HG02678 (cell line): ENCODE measurements around the gene APRT.
"Not testable (repeated sequence)": the region's sequence is repeated elsewhere in the genome, so short reads cannot be mapped to it uniquely, and the experiment has no call there.

Experiments used
- ATAC-seq: cut with Tn5 transposase; IDR thresholded peaks from one replicate; pipeline ENCODE4 v1.9.1; 2021; ENCODE audit warnings: mild to moderate bottlenecking, moderate library complexity; ENCODE audit not compliant: unreplicated experiment

APRT gene

DNA sequence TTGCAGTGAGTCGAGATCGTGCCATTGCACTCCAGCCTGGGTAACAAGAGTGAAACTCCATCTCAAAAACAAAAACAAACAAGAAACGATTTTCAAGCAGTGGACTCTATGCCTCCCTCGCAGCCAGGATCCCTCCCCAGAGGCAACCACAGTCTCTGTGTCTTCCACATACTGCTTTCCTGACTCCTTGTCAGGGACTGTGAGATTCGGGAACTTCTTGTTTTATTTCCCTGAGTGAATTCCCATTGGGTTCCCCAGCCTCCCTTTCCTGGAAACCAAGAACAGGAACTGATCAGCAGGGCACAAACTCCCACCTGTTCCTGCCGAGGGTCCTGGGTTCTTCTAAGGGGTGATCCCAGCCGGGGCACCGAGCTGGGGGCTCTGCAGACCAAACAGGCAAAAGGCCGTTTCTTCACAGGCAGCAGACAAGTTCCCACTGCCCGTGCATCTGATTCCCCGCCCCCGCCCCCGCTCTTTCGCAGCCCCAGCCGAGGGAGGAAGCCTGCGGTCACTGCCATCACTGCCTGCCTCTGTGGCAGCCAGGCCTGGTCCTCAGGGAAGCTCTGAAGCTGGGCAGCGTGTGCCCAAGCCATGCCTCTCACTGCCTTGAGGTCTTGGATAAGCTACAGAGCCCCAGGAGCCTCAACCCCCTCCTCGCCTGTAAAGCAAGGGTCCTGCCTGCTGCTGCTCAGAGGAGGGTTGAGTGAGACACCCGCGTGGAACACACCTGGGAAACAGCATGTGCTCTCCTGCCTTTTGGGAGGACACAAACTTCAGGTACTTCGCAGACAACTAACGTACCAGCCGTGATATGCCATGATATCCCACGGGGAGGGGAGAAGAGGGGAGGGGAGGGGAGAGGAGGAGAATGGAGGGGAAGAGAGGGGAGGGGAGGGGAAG lies 21.2 kb downstream of the APRT start:
- ATAC-seq, result no peak

DNA sequence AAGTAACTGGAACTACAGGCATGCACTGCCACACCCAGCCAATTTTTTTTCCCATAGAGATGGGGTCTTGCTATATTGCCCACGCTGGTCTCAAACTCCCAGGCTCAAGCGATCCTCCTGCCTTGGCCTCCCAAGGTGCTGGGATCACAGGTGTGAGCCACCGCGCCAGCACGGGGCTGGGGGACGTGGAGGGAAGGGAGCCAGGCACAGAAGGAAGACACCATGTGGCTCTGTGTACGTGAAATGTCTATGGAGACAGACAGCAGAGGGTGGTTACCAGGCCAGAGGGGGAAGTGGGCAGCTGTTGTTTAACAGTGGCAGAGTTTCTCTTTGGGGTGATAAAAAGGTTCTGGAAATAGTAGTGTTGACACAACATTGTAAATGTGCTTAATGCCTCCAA lies 22.1 kb downstream of the APRT start:
- no peak for ATAC-seq

DNA sequence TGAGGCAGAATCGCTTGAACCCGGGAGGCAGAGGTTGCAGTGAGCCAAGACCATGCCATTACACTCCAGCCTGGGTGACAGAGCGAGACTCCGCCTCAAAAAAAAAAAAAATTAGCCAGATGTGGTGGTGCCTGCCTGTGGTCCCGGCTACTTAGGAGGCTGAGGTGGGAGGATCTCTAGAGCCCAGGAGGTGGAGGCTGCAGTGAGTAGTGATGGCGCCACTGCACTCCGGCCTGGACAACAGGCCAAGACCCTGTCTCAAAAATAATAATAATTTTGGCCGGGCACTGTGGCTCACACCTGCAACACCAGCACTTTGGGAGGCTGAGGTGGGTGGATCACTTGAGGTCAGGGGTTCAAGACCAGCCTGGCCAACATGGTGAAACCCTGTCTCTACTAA lies 23.0 kb downstream of the APRT start:
- not testable (repeated sequence) for ATAC-seq

DNA sequence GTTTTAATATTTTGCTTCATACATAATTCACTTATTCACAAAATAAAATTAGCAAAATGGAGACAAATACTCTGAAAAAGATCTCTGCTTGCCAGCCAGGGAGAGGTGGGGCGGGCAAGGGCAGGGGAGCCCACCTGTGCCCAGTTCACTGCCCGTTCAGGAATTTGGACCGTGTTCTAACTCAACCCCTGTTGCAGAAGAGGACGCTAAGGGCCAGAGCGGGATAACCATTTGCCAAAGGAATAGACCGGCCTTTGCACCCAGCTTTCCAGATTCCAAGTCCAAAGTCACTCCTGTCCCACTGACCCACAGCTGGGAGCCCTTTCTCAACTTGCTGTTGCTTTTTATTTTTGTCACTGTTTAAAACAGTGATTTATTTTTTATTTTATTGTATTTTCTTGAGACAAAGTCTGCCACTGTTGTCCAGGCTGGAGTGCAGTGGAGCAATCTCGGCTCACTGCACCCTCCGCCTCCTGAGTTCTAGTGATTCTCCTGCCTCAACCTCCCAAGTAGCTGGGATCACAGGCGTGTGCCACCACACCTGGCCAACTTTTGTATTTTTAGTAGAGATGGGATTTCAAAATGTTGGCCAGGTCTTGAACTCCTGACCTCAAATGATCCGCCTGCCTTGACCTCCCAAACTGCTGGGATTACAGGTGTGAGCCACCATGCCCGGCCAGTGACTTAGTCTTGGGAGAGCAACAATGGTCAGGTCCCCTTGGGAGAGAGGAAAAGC lies 24.0 kb downstream of the APRT start:
- no peak for ATAC-seq

DNA sequence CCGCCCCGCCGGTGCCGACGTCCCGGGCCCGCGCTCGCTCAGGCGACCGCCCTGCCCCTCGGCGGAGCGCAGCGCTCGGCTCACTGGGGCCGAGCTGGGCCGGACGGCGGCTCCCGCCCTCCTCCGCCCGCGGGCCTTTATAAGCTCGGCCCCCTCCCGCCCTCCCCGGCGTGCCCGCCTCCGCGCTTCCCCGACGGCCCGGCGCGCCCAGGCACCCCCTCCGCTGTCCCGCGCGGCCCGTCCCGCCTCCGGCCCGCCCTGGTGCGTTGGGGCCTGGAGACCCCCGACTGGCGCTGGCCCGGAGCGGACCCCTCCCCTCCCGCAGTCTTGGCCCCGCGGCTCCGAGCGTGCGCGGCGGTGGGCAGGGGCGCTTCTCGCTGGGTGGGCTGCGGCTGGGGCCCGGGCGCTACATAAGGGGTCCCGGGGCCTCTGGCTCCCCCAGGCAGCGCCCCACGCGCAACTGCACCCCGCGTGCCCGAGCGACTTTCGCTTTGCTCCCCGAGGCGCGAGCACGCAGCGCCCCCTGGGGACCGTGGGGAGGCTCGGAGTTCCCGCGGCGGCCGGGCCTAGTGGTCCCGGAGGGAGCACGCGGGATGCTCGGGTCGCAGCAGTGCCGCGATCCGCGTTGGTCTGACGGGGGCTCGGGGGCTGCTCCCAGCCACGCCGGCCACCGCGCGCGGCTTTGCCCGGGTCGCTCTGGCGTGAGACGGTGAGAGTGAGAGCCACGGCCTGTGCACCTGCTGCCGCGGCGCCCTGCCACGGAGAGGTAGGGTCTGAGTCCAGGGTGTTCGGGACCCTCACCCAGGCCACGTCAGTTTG lies 26.4 kb downstream of the APRT start, which contains the start of gene PIEZO1:
Gene PIEZO1, minus strand, starts transcription at position 115 of the 819 bp plus-strand sequence. CDS start 256 bp downstream, outside the sequence.
- ATAC-seq, result peak; percentile 33

DNA sequence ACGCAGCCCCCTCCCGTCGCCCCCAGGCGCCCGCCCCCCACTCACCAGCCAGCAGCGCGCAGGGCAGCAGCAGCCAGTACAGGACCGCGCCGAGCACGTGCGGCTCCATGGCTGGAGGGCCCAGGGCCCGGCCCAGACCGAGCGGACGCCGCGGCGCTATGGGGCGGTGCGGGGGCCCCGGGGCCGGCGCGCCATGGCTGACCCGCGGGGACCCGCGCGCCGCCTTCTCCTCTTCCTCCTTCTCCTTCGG lies 26.9 kb downstream of the APRT start:
- no peak for ATAC-seq

DNA sequence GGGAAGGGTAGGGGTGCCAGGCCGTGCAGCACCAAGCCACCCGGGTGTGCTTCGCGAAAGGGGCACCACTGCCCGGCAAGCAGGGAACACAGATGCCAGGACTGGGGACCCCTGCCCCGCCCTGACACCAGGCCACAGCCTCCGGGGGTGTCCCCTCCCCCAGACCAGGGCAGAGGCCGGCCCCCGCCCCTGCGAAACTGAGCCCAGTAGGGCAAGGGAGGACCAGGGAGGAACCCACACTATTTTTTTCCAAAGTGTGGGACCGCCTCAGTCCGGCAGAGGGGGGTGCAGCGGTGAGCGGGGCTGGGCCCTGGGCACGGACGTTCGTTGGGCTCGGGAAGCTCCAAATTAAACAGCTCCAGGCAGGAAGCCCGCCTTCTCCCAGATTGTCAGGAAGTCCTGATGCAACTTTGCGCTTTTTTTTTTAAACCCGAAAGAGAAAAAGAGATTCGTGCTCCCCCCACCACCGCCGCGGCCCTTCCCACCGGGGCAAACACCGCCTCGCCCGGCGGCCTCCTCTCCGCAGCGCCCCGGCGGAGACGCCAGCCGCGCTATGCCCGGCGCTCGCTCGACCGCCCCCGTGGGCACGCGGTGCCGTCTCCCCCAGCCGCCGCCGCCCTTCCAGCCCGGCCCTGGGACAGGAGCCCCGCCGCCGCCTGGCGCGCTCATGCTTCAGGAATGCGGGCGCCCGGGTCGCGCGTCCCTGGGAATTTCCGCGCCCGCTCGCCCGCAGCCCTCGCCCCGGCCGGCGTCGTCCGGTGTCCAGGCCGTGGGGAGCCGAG lies 27.5 kb downstream of the APRT start:
- ATAC-seq, result peak; percentile 9

DNA sequence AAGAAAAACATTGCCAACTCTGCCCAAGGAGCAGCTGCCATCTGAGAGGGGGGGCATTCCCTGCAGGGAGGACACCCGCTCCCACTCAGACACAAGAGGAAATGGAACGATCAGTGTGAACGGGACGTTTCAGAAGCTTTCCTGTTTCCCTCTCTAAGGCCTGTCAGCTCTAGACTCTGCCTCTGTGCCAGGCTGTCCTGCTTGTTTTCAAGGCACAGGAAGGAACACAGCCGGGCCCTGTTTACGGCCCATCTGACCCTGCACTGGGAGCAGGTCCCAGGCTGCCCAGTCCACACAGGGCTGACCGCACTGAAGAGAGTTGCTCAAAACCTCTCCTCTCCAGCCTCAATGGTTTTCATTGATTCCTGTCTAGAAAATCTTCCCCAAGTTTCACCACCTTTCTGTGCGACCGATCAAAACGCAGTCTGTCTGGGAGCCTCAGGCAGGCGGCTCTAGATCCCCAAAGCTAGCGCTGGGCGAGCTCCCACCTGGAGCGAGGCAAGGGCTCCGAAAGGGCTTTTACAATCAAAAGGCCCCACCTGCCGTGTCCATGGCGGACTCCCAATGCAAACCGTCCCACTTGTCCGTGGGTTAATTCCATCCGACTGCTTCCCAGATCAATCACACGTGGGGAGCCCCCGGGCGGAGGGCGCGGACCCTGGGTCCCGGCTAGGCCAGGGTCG lies 28.2 kb downstream of the APRT start:
- ATAC-seq, result no peak

DNA sequence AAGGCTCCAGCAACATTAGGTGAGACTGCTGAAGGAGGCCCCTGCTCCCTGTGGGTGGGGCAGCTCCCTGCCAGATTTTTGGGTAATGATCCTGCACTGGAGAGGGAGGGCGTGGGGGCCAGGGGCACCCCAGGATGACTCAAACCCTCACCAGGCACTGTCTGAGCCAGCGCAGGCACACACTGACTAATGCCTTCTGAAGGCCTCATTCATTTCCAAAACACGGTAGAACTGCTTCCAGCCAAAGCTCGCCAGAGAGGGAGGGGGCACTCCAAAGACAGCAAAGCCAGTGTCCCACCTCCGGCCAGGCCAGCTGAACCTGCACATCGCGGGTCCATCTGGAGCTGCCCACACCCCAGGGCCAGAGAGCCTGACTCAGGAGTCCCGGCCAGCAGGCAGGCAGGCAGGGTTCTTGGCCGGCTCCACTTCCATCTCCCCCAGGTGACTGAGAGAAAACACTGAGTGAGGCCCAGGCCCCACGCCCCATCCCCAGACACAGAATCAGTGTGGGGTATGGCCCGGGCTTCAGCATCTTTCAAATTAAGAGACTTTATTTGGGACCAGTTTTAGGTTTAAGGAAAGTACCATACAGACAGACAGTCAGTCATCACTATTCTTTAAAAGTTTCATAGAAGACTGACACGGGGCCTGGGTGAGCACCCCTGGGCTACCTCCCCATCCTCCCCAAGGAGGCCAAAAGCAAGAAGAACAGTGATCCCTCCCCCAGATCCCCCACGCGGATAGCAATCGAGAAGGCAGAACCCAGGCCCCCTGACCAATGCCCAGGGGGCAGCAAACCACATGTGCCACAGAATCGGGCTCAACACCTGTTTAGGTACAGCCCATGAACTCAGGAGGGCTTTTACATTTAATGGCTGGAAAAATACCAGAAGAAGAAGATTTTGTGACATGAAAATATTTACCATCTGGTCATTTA lies 29.0 kb downstream of the APRT start:
- no peak for ATAC-seq

DNA sequence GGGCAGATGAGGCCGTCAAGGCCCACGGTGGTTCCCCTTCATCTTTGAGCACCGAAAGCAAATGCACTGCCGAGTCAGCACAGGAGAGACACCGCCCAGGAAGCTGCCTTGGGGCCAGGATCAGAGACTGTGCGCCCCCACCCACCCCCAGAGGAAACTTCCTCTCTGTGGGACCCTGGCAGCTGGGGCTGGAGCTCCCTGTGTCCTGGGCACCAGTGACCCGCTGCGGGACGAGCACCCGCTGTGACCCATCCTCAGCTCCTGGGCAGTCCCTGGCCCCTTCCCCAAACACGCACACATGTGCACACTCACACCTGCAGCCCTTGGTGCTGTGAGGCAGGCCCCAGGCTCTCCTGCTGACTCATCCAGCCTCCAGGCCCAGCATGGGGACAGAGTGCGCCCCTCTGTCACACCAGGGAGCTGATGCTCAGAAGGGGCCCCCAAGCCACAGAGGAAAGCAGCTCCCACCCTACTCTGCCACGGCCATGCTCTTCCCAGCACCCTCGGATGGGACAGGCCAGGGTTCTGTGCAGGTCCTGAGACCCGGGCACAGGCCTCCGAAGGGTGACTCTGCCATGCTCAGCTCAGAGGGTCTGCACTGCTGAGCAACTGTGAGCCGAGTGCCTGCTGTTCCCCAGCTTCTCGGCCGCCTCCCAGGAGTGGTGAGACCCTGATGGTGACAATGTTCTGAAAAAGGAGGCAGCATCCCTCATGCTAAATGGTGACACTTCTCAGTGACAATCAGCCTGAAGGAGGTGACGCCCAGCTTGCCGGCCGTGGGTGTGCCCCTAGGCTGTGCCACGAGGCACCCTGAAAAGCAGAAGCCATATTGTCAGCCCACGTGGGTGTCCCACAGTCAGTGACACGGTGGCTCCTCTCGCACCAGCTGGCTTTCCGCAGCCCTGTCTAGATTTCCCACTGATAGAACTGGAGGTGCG lies 30.3 kb downstream of the APRT start:
- peak; percentile 39 for ATAC-seq

DNA sequence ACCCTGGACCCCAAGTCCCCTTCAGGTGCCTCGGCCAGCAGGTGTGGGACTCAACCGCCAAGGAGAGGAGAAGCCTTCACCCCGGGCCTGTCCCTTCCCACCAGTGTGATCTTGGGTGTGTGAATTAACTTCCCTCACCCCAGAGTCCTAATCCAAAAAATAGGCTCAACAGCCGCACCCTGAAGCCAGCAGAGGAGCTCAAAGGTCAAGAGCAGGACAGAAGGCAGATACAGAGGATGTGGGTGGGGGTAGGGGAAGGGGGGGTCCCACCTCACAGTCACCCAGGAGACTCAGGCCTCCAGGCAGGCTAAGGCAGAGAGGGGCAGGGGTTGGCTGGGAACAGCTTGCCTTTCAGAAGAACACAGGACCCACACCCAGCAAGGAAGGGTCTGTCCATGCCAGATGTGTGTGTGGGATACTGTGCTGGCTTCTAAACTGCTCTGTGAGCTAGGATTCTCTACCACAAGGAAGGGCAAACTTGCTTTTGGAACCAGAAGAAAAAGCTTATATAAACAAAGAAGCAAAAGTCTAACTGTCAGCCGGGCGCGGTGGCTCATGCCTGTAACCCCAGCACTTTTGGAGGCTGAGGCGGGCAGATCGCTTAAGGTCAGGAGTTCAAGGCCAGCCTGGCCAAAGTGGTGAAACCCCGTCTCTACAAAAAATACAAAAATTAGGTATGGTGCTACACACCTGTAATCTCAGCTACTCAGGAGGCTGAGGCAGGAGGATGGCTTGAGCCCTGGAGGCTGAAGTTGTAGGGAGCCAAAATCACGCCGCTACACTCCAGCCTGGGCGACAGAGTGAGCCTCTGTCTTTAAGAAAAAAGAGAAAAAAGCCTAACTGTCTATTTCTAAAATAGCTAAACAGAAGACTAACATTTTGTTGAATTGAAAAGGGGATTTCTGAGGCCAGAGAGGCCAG lies 31.3 kb downstream of the APRT start:
- ATAC-seq, result no peak

DNA sequence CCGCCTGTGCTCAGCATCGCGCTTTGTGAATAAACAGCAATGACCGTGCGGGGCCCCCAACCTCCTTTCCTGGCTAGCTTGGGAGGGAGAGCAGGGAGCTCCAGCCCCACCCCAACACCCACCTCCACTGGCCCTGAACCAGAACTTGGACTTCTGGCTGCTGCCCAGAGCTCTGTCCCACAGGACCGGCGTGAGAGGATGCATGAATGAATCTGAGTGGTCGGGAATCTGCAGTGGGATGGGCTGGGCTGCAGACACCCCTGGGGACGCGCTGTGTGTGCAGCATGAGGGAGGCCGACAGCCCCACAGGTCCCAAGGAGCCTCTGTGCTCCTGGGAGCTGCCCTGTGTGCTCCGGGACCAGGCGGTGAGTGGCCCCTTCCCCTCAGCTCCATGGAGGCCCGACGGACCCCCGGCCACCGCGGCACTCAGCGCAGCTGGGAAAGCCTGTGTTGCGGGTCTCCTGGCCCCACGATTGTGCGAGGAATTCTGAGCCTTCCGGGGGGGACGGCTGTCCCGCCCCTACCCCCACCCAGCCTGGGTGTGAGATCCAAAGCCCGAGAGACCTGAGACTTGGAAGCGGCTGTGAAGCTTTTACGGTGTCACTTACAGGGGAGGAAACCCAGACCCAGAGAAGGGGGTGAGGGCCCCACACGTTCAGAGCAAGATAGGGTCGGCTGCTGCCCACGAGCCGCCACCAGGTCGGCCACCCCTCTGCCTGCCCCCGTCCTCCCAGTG lies 32.2 kb downstream of the APRT start:
- ATAC-seq, result no peak

DNA sequence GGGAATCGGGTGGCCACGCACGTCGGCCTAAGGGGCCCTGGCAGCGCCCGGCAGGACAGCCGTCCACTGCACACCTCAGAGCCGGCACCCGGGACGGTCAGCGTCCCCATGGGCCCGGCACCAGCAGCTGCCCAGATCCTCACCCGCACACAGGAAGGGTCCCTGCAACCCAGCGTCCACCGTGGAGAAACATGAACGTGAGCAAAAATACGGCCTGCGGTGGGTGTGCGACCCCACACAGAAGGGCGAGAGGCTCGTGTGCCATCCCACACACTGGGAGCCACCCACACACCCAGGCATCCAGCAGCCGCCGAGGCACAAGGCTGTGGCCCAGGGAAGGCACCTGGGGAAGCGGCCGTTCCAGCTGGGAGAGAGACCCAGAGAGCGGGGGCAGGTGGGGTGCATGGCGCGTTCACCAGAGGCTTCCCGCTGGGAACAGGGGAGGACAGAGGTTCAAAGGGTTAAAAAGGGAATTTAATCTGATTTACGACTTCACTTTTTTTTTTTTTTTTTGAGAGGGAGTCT lies 33.1 kb downstream of the APRT start:
- no peak for ATAC-seq

DNA sequence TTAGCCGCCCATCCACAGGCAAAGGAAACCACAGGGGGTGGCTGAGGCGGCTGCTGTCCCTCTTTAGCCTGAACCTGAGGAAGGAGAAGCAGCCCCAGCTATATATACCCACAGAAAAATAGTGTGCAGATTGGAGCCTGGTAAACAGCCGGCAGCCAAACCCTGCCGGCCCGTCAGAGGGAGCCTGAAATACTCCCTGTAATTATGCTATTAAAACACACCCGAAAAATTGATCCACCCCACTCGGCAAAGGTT lies 33.5 kb downstream of the APRT start:
- ATAC-seq, result no peak

DNA sequence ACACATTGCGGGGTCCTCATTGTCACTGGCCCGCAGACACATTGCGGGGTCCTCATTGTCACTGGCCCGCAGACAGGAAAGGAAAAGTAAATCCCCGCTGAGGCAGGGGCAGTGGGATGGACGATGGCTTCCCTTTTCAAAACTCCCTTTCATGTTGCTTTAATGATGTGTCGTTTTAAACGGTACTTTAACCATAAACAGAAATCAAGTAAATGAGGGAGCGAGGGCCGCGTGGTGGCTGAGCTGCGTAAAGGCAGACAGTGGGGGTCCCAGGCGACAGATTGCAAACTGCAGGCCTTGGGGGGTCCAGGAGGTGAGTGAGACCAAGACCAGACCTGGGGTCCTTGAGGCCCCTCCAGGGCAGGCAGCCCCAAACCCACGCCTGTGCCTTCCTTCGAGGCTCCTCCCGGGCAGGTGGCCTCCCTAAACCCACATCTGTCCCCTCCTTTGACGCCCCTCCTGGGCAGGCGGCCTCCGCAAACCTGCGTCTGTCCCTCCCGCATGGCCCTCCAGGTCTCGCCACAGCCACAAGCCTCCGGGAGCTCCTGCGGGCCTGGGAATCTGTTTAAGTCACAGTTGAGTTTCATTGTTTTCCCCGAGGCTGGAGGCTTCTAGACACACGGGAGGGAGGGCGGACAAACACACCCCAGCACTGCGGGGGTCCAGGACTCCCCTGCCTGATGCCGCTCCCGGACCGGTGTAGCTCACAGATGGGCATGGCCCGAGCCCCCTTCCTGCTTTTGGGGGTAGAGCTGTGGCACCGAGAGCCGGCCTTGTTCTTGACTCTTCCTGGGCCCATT lies 34.1 kb downstream of the APRT start:
- ATAC-seq, result no peak
